ENCODE measurements around the gene NRIP1.

Gene NRIP1, protein sequence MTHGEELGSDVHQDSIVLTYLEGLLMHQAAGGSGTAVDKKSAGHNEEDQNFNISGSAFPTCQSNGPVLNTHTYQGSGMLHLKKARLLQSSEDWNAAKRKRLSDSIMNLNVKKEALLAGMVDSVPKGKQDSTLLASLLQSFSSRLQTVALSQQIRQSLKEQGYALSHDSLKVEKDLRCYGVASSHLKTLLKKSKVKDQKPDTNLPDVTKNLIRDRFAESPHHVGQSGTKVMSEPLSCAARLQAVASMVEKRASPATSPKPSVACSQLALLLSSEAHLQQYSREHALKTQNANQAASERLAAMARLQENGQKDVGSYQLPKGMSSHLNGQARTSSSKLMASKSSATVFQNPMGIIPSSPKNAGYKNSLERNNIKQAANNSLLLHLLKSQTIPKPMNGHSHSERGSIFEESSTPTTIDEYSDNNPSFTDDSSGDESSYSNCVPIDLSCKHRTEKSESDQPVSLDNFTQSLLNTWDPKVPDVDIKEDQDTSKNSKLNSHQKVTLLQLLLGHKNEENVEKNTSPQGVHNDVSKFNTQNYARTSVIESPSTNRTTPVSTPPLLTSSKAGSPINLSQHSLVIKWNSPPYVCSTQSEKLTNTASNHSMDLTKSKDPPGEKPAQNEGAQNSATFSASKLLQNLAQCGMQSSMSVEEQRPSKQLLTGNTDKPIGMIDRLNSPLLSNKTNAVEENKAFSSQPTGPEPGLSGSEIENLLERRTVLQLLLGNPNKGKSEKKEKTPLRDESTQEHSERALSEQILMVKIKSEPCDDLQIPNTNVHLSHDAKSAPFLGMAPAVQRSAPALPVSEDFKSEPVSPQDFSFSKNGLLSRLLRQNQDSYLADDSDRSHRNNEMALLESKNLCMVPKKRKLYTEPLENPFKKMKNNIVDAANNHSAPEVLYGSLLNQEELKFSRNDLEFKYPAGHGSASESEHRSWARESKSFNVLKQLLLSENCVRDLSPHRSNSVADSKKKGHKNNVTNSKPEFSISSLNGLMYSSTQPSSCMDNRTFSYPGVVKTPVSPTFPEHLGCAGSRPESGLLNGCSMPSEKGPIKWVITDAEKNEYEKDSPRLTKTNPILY (N-terminal part only)

DNA sequence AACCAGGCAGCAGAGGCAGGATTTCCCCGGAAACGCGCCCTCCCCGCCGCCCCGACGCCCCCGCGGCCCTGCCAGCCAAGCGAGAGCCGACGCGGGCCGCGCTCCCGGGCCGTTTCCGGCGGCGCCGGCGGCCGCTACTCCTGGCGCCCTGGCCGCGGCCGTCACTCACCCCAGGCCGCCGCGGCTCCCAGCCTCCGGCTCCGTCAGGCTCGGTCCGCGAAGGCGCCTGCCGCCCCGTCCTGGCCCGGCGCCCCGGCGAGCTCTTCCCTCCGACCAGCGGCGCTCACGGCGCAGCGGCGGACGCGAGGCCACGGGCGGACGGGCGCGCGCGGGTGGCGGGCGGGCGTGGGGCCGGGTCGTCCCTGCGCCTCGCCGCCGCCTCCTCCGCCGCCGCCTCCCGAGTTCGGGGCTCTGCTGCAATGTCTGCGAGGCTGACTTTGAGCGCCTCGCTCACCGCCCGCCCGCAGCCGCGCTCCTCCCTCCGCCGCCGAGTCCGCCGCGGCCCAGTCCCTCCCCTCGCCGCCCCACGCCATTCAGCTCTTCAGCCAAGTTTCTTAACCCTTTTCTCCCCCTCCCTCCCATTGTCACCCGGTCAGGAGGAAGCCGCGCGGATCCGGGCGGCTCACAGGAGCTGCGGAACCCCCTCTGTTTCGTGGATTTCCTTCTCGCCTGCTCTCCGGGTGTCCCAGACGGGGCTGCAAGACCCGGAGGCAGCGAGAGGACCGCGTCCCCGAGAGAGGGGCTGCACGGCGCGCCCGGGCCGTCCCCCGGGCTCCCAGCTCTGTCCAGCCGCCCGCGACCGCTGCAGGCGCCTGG, at the start of gene NRIP1:
Gene NRIP1, minus strand, starts transcription at position 425 of the 816 bp plus-strand sequence. CDS start 96,808 bp downstream, outside the sequence.
- peak; percentile 55 to 66 for DNase-seq (ENCODE audit: extremely low read depth in 1 of 2, low read depth in 1 of 2)

DNA sequence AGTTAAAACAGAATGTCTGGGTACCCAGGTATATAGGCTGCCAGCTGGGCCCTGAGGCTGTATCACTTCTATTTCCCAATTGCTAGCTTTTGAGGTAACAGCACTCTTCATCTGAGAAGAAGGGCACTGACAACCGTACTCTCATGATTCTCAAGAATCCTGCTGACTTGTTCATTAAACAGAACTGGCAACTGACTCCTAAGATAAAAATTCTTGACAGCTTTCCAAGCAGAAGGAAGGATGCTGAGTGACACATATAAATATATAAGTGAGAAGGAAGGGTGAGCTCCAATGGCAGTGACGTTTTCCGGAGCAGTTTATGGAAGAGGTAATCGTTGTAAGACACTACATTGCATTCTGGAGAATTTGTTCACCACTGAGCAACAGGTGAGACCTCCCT, 48.1 kb upstream of the NRIP1 start:
- no peak for DNase-seq (ENCODE audit: extremely low read depth in 1 of 2, low read depth in 1 of 2)

DNA sequence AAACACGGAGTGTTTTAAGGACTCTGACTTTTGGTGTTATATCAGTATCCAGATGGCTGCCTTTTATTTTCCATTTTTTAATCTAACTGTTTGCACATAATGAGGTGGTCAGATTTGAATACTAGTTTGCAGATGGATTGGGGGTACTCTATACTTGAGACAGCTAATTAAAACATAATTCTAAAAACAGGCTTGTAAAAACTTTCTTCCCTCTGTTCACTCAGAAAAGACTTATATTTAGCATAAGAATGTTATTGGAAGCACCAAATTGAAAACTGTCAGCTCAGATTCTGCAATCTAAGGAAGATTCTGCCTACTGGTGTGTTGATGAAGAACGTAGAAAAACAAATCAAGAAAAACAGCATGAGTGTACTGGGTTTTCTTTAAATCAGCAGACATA, 44.0 kb upstream of the NRIP1 start:
- DNase-seq (ENCODE audit: extremely low read depth in 1 of 2, low read depth in 1 of 2) = no peak

DNA sequence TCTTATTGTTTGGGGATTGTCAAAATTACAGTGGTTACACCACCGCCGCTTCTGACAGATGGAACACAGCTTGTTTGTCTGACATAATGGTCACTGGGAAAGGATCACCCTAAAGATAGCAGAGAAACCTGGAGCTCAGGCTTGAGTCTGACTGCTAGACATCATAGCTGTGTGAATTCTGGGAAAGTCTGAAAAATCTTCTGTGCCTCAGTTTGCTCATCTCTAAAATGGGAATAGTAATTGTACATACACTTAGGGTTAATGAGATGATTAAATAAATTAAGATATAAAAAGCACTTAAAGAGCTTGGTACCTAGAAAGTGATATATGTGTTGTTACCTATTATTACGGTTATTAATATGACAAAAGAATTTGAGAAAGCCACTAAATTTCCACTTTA, 39.7 kb upstream of the NRIP1 start:
- no peak for DNase-seq (ENCODE audit: extremely low read depth in 1 of 2, low read depth in 1 of 2)

DNA sequence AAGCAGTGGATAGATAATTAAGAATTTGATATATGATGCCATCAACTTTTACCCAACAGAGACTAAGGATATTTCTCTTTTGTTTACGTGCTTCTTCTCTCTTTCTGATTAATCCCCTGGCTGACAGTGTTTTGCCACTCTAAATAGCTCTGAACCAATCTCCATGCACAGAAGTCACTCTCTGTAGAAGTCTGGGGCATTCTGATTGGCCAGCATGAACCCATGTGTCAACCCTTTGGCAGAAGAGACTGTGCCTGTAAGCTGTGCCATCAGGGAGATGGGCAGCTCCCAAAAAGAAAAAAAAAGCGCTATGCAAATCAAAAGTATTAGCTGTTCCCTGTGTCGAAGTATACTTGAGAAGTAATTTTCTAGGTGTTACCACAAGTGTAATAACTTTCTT, 34.1 kb upstream of the NRIP1 start:
- DNase-seq (ENCODE audit: extremely low read depth in 1 of 2, low read depth in 1 of 2) = no peak

DNA sequence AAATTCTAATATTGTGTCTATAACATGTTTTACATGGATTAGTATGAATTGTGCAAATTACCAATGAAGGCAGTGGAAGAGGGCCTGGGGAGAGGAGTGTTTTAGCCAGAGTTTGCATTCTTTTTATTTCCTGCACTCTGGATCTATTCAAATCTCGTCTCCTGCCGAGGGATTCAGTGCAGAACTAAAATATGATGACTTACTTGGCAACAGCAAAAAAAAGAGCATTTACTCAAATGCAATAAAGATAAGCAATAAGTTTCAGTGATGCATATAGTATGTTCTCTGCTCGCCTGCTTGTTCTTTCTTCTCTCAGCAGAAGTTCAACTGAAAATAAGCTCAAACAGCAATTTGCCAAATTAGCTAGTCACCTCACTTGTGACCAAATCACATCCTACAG, 33.4 kb upstream of the NRIP1 start:
- DNase-seq (ENCODE audit: extremely low read depth in 1 of 2, low read depth in 1 of 2) = no peak

DNA sequence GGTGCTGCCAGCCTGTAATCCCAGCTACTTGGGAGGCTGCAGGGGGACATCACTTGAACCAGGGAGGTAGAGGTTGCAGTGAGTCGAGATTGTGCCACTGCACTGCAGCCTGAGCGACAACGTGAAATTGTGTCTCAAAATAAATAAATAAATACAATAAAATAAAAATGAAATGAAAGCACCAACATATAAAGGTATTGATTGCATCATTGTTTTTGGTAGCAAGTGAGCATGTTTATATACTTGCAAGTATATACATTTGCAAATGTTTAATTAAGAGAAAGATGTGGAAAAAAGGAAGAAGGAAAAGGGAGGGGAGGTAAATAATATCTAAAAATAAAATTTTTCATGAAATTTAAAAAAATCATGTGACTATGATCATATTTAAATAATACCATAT, 32.8 kb upstream of the NRIP1 start:
- no peak for DNase-seq (ENCODE audit: extremely low read depth in 1 of 2, low read depth in 1 of 2)

DNA sequence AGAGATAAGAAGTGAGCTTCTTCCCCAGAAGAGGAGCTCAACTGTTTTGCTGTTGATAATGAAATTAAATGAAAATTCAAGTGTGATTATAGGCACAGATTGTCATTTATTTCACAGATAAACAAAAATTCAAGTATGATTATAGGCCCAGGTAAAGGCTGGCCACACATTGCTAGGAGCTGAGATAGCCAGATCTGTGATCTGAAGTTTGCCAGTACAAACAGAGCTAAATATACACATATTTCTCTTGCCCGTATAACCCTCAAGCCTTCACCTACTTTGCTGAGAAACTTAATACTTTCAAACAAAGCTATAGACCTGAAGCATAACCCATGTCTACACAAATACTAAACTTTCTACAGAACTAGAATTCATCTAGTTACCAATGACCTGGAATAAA, 31.3 kb upstream of the NRIP1 start:
- no peak for DNase-seq (ENCODE audit: extremely low read depth in 1 of 2, low read depth in 1 of 2)

DNA sequence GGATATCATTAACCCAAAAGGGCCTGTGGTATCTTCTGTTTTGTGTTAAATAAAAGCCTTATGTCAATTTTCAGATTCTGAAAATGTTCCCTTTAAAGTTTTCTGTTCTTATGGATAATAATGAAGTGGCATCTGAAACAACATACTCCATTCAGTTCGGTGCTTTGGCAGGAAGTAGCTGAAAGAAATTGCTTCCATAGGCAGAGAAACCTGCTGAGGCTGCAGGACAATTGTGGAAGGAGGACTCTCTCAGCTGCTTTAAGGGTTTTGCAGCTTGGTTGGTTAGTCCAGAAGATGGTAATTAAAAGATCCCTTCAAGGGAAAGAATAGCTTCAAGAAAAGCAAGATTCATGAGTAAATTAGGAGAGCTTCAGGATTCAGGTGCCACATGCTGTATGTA, 30.5 kb upstream of the NRIP1 start:
- no peak for DNase-seq (ENCODE audit: extremely low read depth in 1 of 2, low read depth in 1 of 2)

DNA sequence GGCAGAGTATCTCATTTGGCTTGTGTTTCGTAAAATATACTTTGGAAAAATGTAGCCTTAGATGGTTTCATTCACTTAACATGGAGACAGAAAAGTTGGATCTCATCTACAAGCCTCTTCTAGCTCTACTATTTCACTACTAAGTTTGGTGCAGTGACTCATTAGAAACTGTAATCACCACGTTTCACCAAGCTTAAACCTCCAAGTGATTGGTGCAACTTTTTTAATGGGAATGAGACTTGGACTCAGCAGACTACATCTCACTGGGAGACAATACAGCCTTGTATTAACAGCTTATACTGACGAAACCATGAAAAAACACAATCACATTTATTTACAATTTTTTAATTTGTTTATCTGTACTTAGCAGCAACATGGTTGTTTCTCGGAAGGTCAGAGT, 29.9 kb upstream of the NRIP1 start:
- no peak for DNase-seq (ENCODE audit: extremely low read depth in 1 of 2, low read depth in 1 of 2)

DNA sequence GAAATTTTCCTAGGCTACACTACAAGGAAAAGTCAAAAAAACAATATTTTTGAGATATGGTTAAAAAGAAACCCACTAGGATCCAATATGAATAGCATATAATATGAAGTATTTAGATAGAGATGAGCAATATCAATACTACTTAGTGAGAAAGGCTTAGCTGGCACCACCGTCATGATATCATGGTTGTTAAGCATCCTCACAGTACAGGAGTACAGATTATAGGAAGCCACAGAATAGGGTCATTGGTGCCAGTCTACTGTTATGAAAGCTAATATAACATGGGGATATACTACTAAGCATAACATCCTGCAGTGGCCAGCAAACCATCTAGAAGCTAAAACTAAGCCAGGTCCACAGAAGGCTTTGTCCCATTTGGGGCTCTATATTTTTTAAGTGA, 28.4 kb upstream of the NRIP1 start:
- no peak for DNase-seq (ENCODE audit: extremely low read depth in 1 of 2, low read depth in 1 of 2)

DNA sequence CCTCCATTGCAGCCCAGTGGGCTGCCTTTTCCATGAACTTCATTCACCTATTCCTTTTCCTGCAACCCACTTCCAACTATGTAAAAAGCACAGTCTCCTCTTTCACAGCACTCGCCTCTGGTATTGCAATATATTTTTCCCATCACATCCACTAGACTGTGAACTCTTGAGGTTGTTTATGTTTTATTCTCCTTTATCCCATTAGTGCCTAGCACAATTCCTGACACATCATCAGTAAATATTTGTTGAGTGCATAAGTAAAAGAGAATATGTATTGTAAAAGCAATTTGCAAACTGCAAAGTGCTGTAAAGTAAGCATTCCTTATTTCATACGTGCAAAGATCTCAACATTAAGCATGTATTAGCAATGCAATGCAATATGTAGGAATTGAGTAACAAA, 27.9 kb upstream of the NRIP1 start:
- no peak for DNase-seq (ENCODE audit: extremely low read depth in 1 of 2, low read depth in 1 of 2)

DNA sequence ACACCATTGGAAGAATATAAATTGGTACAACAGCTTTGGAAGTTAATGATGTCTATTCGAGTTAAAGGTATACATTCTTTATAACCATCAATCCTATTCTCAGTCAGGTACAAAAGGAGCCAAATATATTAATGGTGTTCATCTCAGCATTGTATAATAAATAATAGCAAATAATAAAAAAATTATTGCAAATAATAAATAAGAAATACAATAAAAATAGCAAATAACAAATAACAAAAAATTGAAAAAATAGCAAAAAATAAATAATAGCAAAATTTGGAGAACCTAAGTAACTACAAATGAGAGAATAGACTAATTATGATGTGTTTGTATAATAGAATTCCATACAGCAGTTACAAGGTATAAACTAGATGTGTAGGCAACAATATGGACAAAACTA, 25.6 kb upstream of the NRIP1 start:
- no peak for DNase-seq (ENCODE audit: extremely low read depth in 1 of 2, low read depth in 1 of 2)

DNA sequence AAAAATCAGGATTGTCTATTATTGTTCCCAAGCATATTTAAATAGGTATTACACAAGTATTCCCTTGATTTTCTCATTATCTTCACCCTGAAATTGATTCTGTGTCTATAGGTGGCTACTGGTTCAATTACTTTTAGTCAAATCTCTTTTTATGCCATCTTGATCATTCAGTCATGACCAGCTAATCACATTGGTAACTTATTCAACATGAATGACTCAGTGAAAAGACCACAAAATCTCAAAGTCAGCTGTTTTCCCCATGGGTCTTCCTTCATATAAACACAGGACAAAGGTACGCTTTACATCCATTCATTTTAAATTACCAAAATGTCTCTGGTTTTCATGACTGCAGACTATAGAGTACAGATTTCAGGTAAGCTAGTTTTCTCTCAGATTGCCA, 23.7 kb upstream of the NRIP1 start:
- DNase-seq (ENCODE audit: extremely low read depth in 1 of 2, low read depth in 1 of 2) = no peak

DNA sequence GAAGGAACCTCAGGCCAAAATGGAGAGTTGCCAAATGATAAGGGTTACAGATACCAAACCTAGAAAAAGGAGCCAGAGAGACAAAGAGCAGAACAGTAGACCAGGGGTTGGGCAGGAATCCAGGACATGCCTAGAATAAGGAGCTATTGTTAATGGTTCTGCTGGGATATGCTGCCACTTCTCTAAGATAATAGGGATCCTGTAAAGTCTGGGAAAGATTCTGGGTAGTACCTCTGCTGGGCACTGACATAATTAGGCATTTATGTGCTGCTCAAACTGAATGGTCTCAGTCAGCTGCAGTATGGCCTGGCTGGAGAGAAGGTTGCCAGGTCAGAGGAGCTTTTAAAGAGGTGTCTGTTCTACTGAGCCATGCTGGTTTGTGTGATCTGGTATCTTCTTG, 19.9 kb upstream of the NRIP1 start:
- no peak for DNase-seq (ENCODE audit: extremely low read depth in 1 of 2, low read depth in 1 of 2)

DNA sequence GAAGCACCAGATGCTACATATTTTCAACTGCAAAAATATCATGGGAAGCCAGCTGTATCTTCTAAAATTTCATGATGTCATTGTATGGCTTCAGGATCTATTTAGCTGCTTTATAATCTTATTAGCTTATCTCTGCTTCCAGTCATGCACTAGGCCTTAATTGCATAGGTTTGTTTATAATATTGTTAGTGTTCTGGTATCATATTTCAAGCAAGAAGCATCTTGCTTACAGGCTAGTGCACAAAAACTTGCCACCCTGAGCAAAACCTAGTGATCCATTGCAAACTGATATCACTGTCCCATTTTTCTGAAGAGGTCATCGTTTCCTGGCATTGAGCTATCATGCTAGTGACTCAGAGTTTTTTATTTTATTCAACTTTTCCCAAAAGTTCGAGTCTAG, 15.7 kb upstream of the NRIP1 start:
- DNase-seq (ENCODE audit: extremely low read depth in 1 of 2, low read depth in 1 of 2) = no peak

DNA sequence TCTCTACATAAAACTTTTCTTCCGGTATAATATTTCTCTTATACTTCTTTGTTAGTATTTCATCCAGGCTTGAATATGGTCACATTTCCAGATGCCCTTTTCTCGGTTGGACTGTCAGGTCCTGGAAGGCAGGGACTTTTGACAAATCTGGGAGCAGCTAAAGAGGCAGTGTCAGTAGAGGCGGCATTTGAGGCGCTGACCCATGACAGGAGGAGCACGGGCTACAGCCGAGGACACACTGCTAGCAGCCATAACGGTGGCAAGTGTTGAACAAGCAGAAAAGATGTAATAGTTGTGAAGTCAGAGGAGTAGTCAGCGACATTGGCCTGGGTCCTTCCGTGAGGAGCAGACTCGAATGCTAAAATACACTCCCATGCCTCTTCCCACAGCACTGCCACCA, 14.5 kb upstream of the NRIP1 start:
- no peak for DNase-seq (ENCODE audit: extremely low read depth in 1 of 2, low read depth in 1 of 2)

DNA sequence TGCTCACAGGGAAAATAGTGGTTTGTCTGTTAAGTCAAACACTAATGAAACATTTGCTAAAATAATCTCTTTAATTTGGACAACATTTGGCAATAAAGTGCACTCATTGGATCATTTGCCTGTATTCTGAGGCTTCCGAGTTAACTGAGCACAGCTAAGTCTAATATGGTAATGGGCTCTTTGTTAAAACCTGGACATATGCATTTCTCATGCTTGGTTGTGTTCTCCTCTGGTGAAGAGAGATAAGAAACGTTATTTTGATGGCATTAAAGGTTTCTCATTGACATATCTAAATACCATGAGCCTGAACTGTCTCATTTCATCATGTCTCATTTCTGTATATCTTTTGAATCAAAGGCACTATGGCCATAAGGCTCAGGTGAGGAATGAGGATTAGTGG, 13.4 kb upstream of the NRIP1 start:
- no peak for DNase-seq (ENCODE audit: extremely low read depth in 1 of 2, low read depth in 1 of 2)

DNA sequence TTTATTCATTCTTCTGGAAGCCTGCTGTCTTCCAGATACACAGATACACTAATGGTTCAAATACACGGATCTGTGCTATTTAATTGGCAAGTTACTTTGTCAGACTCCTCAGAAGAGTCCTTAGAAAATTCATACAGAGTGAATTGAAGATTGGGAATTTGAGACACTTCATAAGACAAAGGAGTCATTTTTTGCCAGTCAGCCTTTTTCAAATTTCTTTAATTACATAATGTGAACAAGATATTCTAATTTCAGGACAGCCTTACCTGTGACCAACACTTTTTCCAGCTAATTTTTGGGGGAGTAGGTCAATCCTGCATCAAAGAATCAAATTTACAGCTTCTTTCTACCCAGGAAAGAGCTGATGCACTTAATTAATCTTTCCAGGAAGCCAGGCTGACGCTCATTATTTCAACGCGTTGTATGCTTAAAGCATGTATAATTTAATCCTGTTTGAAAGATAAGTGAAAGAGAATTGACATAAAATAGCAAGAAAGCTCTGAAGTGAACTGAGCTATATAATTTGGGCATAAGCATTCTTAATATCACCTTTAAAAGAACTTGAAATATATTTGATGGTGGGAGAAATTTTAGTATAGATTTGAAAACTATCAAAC, 12.8 kb upstream of the NRIP1 start:
- no peak for DNase-seq (ENCODE audit: extremely low read depth in 1 of 2, low read depth in 1 of 2)

DNA sequence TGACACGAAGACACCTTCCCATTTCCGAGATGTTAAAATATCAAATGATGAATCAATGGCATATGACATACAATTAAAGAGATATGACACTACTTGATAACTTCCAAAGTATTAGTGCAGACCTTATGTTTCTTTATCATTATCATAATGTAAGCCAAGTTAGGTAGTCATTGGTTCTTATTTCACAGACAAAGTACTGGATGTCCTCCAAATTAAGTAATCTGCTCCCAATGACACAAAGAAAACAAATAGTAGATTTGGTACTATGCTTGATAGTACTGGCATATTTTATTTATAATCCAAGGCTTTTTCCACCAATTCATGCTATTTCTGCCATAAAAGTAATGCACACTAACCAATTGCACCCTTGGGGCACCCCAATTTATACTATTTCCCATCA, 11.9 kb upstream of the NRIP1 start:
- no peak for DNase-seq (ENCODE audit: extremely low read depth in 1 of 2, low read depth in 1 of 2)

DNA sequence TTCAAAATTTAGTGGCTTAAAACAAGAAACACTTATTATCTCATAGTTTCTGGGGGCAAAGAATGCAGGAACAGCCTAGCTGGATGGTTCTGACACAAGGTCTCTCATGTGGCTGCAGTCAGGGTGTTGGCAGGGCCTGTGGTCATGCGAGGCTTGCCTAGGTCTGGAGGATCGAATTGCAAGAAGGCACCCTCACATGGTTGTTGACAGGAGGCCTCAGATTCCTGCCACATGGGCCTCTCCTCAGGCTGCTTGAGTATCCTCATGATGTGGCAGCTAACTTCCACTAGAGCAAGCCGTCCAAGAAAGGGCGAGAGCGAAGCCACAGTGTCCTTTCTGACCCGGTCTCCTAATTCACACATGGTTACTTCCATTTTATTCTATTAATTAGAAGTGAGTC, 6.2 kb upstream of the NRIP1 start:
- DNase-seq (ENCODE audit: extremely low read depth in 1 of 2, low read depth in 1 of 2) = no peak
